NCI-H2081 (cell line): ENCODE results near the gene CCL25.
"Not testable (repeated sequence)": the region's sequence is repeated elsewhere in the genome, so short reads cannot be mapped to it uniquely, and the experiment has no call there.

Source experiments
- DNase-seq, 2 experiments: peaks; one replicate each; lab custom pipeline; 2025; lab: John Stamatoyannopoulos, UW

Gene CCL25

DNA sequence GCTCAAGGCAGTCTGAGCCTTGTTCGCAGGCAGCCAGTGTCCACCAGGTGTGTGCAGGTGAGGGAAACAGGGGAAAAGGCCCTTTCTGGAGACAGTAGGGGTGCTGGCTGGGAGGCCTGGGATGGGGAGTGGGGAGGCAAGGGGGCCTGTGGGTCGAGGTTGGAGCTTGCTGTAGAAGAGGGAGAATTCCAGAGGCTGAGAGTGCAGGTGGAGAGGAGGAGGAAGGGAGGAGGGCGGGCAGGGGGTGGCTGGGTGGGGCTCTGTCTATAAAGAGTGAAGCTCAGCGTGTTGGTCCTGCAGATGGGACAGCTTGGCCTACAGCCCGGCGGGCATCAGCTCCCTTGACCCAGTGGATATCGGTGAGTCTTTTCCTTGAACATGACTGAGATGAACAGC, at the start of gene CCL25:
TSS of gene CCL25 (plus strand) at position 297 of the 396 bp plus-strand sequence. CDS start 290 bp downstream, outside the sequence.
- no peak for DNase-seq

- DNase-seq = no peak
These were observed 48.6 kb upstream of the CCL25 start for GRCh38 chr19:8004001-8004400.

- DNase-seq = peak in 1 of 2 experiments; percentile 10
These were observed 47.6 kb upstream of the CCL25 start for GRCh38 chr19:8004723-8005513.

DNA sequence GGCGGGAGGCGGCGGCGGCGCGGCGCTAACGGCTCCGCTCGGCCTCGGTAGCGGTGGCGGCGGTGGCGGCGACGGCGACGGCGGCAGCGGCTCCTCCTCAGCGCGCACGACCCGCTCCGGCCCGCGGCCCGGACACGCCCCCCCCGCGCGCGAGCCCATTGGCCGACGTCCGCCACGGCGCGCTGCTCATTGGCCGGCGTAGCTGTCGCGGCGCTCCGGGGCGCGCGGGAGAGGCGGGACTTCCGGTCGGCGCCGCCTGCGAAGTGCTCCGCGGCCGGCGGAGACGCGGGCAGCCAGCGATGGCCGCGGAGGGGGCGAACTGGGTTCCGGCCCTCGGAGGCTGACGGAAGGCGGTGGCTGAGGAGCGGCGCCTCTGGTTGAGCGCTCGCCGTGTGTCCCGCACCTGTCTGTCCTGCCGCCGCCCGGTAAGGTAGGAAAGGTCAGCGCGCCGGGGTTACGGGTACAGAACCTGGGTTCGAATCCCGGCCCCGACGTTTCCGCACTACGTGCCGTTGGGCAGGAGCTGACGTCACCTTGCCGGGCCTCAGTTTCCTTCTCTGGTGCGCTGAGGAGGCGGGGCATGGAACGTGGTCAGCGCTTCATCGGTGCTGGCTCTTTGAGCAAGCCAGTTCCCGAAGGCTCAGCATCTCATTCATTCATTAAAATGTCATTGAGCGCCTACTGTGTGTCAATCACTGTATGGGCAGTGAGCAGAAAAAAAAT, 46.9 kb upstream of the CCL25 start, which contains the start of gene ELAVL1:
TSS of gene ELAVL1 (minus strand) at position 108 of the 723 bp plus-strand sequence. CDS start 13,826 bp downstream, outside the sequence.
- DNase-seq = peak; percentile 86 to 90

DNA sequence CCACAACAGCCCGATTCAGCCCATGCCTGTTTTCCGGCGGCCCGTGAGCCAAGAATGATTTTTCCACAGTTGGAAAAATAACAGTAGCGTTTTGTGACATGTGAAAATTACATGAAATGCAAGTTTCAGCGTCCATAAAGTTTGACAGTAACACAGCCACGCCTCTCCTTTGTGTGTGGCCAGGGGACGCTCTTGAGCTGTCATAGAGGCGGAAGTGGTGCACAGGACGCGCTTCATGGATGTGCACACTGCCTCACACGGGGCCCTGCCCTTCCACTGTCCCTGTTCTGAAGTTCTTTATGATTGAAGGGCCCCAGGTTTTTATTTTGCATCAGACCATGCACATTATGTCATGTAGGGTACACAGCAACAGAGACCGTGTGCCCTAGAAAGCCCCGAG, 34.8 kb upstream of the CCL25 start:
- no peak for DNase-seq

- no peak for DNase-seq
These were observed 31.9 kb upstream of the CCL25 start for GRCh38 chr19:8020681-8021080.

DNA sequence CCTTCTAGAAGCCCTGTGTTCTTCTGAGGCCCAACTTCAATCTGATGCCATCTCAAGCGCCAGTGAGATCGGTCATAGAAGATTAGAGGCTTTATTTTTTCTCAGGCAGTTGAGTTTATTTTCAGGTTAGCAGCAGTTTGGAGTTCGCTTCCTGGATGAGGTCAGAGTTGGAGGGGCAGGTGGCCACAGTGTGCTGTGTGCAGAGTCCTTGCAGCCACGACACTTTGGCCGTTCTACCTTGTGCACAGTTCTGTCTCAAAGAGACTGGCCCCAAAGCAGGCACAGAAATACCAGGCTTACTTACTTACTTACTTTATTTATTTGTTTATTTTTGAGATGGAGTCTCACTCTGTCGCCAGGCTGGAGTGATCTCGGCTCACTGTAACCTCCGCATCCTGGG, 31.2 kb upstream of the CCL25 start:
- no peak for DNase-seq

DNA sequence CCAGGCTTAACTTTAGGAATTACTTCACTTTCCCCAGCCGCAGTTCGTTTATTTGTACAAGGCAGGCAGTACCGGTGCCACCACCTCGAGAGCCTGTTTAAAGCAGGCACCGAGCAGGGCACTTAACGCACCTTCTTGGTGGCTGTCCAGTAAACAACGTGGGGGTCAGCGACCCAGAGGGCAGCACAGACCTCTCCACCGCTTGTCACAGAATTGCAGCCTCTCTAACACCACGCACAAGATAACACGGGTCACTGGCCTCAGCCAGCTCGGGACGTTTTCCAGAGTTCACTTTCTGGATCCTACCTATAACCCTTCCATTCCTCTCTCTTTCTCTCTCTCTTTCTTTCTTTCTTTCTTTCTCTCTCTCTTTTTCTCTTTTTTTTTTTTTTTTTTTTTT, 30.3 kb upstream of the CCL25 start:
- DNase-seq = no peak

DNA sequence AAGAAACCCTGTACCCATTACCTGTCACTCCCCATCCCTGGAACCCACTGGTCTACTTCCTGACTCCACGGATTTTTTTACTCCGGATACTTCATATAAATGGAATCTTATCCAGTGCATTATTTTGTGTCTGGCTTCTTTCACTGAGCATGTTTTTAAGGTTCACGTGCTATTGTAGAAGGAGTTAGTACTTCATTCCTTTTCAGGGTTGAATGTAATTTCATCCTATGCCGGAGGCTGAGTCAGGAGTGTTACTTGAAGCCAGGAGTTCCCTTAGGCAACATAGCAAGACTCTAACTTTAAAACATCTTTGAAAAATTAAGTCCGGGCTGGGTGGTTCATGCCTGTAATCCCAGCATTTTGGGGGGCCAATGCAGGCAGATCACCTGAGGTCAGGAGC, 29.2 kb upstream of the CCL25 start:
- DNase-seq = no peak

GRCh38 chr19:8024256-8024655, 28.3 kb upstream of the CCL25 start:
- not testable (repeated sequence) for DNase-seq

DNA sequence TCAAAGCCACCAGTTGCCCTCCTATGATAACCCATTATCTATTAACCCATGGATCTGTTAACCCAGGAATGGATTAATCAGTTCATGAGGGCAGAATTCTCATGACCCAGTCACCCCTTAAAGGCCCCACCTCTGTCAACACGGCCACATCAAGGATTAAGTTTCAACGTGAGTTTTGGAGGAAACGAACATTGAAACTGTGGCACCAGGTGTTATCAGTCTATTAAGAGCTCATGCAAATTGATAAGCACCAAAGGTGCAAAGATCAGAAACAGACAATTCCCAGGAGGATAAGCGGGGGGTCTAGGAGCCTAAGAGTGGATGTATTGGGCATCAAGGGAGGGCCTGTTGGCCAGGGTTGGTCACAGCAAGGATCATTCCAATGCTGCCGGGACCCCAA, 27.2 kb upstream of the CCL25 start:
- no peak for DNase-seq

DNA sequence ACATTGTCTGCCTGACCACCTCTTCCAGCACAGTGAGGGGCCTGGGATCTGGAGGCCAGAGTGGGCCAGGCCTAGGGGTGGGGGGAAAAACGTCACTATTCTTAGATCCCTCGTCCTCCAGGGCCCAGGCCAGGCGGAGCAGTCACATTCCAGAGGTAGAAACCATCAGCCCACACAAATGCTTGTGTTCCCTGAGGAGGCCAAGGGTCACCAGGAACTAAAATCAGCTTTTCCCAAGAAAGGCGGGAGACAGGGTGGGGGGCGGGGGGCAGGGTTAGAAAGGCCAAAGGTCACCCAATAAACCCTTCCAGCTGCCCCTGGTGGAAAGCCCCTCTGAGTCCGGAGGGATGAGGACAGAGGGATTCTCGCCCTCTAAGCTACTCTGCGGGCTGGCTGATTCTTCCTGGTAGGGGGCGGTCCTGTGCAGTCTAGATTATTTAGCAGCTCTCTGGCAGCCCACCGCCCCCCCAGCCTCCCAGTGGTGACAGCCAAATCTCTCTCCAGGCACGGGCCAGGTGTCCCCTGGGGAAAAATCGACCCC, 23.5 kb upstream of the CCL25 start:
- DNase-seq = no peak

GRCh38 chr19:8030960-8031359, 21.6 kb upstream of the CCL25 start:
- no peak for DNase-seq

DNA sequence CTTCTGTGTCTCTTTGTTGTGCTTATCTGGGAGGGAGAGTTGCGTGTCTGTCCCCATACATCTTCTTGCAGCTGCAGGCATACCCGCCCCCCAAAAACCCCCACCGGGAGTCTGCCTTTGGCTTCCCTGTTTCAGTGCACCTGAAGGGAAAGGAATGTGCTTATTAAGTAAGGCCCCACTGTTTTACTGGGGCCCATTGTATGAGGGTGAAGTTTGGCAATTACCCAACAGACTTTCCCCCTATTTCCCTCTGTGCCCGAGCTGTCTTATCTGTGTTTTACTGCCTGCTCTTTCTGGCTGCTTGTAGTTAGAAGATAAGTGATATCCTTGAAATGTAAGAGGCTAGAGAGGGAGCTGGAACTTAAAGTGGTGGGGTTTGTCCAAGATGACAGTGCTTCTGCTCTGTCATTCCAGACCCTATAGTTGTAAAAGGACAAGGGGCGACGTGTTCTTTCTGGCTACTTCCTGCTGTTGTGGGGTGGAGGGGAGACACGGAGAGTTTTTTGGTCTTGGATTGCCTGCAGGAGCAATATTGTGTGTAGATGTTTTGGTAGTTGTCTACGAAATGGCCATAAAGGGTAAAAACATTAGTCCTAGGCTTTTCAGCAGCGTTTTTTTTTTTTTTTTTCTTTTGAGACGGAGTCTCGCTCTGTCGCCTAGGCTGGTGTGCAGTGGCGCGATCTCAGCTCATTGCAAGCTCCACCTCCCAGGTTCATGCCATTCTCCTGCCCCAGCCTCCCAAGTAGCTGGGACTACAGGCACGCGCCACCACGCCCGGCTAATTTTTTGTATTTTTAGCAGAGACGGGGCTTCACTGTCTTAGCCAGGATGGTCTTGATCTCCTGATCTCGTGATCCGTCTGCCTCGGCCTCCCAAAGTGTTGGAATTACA, 19.0 kb upstream of the CCL25 start:
- not testable (repeated sequence) for DNase-seq

DNA sequence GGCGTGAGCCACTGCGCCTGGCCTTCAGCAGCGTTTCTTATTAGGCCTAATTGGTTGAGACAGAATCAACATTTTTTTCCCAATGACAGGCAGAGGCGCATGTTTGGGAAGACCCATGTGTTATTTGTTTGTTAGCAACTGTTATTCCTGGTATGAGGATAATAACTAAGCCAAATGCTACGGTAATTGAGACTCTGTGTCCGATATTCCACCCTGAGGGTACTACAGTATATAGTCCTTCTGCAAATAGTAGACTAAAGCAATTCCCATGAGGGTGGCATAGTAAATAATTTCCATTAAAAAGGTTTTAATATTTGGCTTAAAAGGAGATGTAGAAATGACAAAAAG, 18.4 kb upstream of the CCL25 start:
- DNase-seq = no peak

GRCh38 chr19:8036434-8037099, 16.0 kb upstream of the CCL25 start:
- peak in 1 of 2 experiments; percentile 15 for DNase-seq

- DNase-seq = no peak
These were observed 13.7 kb upstream of the CCL25 start for GRCh38 chr19:8038815-8039214.

DNA sequence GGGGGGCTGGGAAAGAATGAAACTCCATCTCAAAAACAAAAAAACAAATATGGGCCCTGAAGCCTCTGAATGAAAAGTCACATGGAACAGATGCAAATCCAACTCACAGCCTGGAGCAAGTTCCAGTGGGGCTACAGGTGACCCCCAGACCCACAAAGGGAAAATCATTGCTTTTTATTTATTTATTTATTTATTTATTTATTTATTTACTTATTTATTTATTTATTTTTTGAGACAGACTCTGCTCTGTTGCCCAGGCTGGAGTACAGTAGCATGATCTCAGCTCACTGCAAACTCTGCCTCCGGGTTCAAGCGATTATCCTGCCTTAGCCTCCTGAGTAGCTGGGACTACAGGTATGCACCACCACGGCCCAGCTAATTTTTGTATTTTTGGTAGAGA, 13.3 kb upstream of the CCL25 start:
- DNase-seq = no peak

GRCh38 chr19:8041531-8041931, 11.0 kb upstream of the CCL25 start:
- no peak for DNase-seq

- no peak for DNase-seq
These were observed 9.7 kb upstream of the CCL25 start for GRCh38 chr19:8042900-8043299.

DNA sequence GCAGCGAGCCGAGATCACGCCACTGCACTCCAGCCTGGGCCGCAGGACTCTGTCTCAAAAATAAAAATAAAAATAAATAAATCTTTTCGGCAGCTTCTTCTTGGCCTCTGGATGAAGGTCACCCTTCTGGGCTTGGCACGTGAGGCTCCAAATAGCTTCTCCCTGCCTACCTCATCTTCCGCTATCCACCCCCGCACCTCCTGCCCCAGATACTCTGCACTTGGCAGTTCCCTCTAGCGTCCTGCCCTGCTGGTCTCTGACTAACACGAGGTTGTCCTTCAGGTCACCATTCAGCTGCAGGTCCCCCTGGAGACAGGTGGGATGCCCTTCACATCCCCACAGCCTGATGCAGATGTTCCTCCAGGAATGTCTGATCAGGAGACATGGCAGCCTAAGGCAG, 8.5 kb upstream of the CCL25 start:
- DNase-seq = no peak
